HFF-Myc (cell line): ENCODE data around the gene PHF20.
"Not testable (repeated sequence)": the region's sequence is repeated elsewhere in the genome, so short reads cannot be mapped to it uniquely, and the experiment has no call there.

Experiments used
- DNase-seq: peaks from one replicate; pipeline ENCODE4 v3.0.0-alpha.2; 2011; ENCODE audit warnings: low read depth; ENCODE audit errors: extremely low read depth
- H3K4me3 ChIP-seq: replicated peaks from 2 replicates; pipeline ENCODE4 v1.5.1; 2011; ENCODE audit warnings: low read depth, mild to moderate bottlenecking, control low read depth, low read length
- TF ChIP-seq, protein P1 (sequence below): IDR thresholded peaks from 2 replicates; pipeline ENCODE4 v1.5.1; 2012; ENCODE audit warnings: mild to moderate bottlenecking, low read depth, low read length, control low read depth; ENCODE audit errors: missing control alignments

Gene PHF20

DNA sequence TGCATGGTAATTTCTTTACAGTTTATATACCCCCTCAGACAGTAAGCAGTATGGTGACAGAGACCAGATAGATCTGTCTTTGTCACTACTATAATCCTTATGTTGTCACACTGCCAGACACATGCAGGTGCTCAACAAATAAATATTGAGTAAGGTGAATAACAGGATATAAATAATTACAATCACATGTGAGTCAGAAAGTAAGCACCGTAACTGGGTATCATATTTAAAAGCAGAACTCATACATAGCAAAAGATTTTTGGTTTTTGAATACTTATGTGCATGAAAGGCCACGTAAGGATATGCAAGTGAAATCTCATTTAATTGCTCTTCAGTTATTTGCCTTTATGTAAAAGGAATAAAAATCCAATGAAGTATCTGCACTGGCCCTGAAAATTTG is 214.0 kb downstream of the PHF20 start:
- no peak for DNase-seq
- TF ChIP-seq, protein P1, sequence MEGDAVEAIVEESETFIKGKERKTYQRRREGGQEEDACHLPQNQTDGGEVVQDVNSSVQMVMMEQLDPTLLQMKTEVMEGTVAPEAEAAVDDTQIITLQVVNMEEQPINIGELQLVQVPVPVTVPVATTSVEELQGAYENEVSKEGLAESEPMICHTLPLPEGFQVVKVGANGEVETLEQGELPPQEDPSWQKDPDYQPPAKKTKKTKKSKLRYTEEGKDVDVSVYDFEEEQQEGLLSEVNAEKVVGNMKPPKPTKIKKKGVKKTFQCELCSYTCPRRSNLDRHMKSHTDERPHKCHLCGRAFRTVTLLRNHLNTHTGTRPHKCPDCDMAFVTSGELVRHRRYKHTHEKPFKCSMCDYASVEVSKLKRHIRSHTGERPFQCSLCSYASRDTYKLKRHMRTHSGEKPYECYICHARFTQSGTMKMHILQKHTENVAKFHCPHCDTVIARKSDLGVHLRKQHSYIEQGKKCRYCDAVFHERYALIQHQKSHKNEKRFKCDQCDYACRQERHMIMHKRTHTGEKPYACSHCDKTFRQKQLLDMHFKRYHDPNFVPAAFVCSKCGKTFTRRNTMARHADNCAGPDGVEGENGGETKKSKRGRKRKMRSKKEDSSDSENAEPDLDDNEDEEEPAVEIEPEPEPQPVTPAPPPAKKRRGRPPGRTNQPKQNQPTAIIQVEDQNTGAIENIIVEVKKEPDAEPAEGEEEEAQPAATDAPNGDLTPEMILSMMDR, result no peak
- no peak overlapping the region for H3K4me3 ChIP-seq

DNA sequence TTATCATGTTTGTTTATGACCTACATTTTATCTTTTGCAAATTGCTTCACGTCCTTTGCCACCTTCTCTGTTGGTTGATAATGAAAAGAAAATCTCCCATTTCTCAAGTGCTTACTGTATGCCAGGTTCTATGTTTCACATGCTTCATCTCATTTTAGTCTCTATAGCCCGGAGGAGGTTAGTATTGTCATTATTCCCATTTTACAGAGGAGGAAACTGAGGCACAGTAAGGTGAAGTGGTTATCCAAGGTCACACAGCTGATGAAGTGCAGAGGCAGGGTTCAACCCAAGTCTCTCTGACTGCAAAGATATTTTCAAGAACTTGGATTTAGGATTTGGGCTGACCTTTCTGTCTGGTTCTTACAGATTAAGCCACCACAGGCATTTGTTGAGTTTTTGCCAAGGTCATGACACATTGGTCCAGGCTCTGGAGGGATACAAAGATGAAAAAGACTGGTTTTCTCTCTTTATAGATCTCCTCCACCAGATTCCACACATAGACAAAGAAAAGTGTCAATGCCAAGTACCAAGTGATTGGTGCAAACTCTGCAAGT is 217.2 kb downstream of the PHF20 start:
- no peak for DNase-seq
- TF ChIP-seq, protein P1, result no peak
- no peak overlapping the region for H3K4me3 ChIP-seq

DNA sequence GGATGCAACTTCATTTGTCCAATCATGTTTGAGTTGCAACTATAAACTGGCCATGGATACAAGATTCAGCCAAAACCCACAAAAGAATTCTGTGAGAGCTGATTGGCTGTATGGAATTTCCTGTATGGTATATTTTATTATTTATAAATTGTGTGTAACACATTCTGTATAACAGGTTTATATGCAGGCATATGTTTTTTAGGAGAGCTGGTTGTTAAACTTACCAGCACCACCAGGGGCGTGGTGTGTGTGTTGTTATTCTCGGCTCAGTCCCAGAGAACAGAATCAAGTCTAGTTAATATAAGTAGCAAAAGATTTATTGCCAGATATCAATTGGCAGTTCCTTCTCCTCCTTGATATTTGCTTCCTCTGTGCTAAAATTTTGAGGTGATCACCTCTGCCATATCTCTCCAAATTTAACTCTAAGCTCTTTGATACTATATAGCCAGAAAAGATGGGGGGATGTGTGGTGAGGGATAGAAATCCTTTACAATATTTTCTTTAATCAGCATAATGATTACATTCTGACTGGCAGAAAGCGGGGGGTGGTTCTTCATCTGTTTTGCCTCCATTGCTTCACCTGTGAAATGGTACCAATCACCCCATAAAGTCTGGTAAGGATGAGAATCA is 219.4 kb downstream of the PHF20 start:
- no peak for DNase-seq
- TF ChIP-seq, protein P1, result peak; percentile 47
- no peak overlapping the region for H3K4me3 ChIP-seq

DNA sequence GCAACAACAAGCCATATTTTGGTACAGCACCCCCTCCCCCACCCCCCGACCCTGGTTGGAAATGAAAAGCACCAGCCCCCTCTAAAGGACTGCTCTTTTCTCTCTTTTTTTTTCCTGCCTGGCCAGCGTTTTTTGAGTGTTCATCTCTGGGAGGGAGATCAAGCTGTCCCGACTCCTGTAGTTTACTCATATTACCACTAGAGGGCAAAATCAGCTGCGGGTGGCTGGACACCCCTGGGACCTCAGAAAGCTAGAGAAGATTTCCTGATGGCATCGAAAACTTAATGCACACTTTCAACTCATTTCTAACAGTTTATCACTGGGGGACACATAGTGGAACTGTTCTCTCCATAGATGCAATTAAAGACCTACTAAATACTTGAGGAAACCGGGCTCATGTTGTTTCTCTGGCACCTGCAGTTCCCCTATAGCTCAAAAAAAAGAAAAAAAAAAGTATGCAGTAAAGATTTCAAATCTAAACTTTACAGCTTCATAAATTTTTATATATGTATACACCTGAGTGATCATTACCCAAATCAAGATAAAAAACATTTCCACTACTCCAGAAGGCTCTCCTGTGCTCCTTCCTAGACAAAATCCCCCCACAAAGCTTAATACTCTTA is 221.0 kb downstream of the PHF20 start:
- TF ChIP-seq, protein P1, result peak; percentile 87
- peak; percentile 56 for DNase-seq
- H3K4me3 ChIP-seq, result no peak overlapping the region

DNA sequence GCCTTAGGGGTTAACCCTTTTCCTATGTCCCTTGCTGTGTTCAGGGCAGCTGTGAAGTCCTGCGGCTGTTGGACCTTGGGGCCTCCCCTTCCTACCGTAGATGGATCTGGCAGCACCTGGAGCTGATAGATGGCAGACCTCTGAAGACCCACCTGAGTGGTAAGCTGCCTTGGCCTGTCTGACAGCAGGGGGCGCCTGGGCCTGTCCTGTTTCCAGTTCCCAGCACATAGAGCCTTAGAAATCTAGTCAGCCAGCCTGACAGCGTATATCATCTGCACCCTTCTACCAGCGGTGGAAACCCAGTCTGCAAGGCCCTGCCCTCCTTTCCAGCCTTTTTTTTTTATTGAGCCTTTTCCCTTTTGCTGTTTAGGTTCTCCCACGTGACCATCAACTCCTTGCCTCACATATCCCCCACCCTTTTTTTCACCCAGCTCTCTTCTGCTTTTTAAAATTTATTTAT is 223.2 kb downstream of the PHF20 start:
- peak; percentile 56 for DNase-seq
- TF ChIP-seq, protein P1, result peak; percentile 97
- H3K4me3 ChIP-seq, result no peak overlapping the region

DNA sequence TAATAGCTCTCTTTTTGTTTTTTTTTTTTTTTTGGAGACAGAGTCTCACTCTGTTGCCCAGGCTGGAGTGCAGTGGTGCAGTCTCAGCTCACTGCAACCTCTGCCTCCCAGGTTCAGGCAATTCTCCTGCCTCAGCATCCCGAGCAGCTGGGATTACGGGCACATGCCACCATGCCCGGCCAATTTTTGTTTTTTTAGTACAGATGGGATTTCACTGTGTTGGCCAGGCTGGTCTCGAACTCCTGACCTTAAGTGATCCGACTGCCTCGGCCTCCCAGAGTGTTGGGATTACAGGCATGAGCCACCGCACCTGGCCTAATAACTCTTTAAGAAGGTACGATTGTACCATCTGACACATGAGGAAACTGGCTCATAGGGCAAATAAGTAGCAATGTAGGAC is 224.7 kb downstream of the PHF20 start:
- not testable (repeated sequence) for H3K4me3 ChIP-seq, DNase-seq
